GM18505 (cell line): ENCODE data around the gene CUBN.

ENCODE experiments used
- ATAC-seq: cut with Tn5 transposase; IDR thresholded peaks from one replicate; pipeline ENCODE4 v1.9.1; 2021; ENCODE audit not compliant: unreplicated experiment
- POLR2A ChIP-seq: IDR thresholded peaks from 4 replicates; pipeline ENCODE4 v1.6.1; 2011; ENCODE audit warnings: borderline replicate concordance; ENCODE audit not compliant: insufficient read depth, insufficient read length; ENCODE audit errors: extremely low read depth

The CUBN gene

DNA sequence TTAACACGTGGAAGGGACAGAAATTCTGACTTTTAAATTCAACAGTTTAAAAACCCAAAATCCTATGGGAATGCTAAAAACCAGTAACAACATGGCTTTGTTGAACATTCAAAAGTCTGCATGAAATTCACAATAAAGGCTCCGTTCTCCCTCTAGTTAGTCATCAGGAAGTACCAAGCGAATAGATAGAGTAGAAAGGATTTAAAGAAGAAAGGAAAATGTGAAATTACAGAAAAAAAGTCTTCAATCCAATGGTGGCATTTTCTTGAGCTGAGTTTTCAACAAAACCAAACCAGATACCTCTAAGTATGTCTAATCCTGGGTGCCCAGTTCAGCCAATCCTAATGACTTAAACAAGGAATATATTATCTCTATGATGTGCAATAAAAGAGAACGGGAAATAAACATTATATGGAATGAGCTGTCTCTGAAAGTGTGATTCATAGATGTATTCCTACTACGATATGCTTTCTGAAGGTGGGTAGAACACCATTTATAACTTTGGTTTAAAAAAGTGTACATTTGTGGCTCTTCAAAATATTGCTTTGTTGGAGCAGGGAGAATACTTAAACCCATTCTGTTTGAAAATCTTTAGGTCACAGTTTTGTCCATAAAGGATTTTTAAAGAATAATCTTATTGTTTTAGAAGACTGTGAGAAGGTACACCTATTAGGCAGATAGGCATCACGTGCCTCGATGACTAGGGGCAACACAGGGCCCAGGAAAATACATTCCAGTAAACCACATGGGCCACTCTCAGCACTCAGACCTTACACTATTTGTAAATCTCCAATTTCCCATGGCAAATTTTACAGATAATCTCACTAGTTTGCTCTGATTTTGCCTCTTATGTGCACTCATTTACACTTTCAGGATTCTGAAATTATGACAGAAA, 87.7 kb downstream of the CUBN start:
- no peak for ATAC-seq
- no peak for TF ChIP-seq POLR2A

DNA sequence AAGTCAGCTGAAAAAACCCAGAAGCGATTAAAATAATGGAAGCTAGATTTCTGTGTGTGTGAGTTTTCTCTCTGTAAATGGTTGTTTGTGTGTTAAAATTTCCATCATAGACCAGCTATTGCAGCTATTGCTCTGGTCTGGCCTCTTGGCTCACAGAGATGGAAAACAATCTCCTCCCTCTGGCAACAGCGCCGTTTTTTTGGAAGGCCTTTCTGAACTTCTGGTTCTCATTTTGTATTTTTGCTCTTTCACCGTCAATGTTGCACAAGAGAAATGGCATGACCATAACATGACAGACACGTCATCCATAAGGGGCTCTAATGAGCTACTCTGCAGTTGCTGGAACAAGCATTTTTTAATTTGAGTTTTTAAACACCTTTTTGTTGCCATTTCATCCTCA, 91.0 kb downstream of the CUBN start:
- TF ChIP-seq POLR2A: no peak
- no peak for ATAC-seq

DNA sequence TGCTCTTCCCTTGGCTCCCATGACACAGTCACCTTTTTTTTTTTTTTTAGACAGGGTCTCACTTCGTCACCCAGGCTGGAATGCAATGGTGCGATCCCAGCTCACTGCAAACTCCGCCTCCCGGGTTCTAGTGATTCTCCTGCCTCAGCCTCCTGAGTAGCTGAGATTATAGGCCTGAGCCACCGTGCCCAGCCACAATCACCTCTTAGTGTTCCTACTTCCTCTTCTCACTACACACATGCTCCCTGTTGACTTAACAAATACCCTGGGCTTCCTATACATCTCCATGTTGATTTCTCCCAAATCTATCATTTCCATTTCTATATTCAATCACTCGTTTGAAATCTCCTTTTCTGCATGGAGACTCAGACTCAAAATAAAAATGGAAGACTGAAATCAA, 91.7 kb downstream of the CUBN start:
- TF ChIP-seq POLR2A: no peak
- ATAC-seq: no peak

DNA sequence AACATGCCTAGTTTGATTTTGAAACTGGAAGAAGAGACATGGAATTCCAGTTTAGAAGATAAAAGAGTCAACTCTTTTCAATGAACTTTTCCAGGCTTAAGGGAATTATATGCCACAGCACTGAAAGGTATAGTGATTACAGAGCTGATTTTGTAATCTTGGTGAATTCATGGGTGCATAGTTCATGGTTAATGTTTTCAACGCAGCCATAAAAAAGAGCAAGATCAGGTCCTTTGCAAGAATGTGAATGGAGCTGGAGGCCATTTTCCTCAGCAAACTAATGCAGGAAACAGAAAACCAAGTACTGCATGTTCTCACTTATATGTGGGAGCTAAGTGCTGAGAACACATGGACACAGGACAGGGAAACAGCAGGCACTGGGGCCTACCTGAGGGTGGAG, 94.2 kb downstream of the CUBN start:
- no peak for ATAC-seq
- no peak for TF ChIP-seq POLR2A

- TF ChIP-seq POLR2A: no peak
- ATAC-seq: no peak
Measured at GRCh38 chr10:17033529-17034260, 95.9 kb downstream of the CUBN start.

GRCh38 chr10:17031637-17032635, 97.7 kb downstream of the CUBN start:
- no peak for TF ChIP-seq POLR2A
- no peak for ATAC-seq

GRCh38 chr10:17029581-17030271, 99.9 kb downstream of the CUBN start:
- ATAC-seq: no peak
- no peak for TF ChIP-seq POLR2A

- no peak for TF ChIP-seq POLR2A
- no peak for ATAC-seq
Measured at GRCh38 chr10:17029239-17029580, 100.4 kb downstream of the CUBN start.

GRCh38 chr10:17028798-17029197, 100.8 kb downstream of the CUBN start:
- no peak for ATAC-seq
- TF ChIP-seq POLR2A: no peak

DNA sequence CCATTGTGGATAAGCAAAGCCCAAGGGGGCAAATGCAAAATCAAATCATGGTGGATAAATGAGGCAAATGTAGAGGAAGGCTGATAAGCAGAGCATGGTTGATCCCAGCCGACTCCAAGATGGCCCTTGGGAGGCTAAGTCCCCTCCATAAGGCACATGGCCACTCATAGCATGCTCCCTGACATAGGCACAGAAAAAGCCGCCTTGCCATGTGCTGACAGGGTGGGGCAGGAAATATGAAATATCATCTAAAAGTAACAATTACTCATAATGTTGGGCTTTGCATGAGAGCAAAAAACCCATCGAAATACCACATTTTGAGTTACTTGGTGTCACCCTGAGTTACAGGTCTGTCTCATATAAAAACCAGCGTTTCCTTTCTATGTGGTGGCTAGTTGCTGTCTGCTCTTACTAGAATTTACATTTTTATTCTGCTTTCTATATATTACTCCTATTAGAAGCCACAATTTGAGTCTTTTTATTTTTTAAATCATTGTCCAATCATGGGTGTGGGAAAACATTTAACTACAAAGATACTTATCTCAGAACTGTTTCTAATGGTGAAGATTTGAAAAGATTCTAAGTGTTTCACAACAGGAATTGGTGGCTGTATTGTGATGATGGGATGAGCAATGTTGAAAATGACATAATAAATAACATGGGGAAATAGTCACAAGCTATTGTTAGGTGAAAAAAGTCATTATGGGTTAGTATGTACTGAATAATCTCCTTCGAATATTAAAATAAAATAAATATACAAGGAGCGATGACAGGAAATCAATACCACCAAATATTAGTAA, 102.7 kb downstream of the CUBN start:
- TF ChIP-seq POLR2A: no peak
- peak; percentile 44 for ATAC-seq

- ATAC-seq: no peak
- TF ChIP-seq POLR2A: no peak
Measured at GRCh38 chr10:17025444-17026295, 103.9 kb downstream of the CUBN start.
